Lung (tissue), 12 donors: ENCODE measurements around the gene ERICH6. TPM values are rescaled to one million over a fixed set of nuclear protein-coding genes. Genes with fewer than 3 reads are reported as not detected.

Experiments used
- ATAC-seq: fragments of 200-7000 bp; cut with Tn5 transposase; one replicate; pipeline ENCODE4 v1.9.1; 2020; ENCODE audit warnings: moderate number of reproducible peaks; ENCODE audit not compliant: insufficient read depth, low FRiP score
- DNase-seq, 3 donors: peaks; one replicate each; pipeline ENCODE4 v3.0.0-alpha.2; 2013 to 2017
- H3K27ac ChIP-seq, 2 donors: one replicate each; pipeline ENCODE4 v1.5.1; 2013; ENCODE audit warnings: mild to moderate bottlenecking in 2 of 2, moderate library complexity in 2 of 2, control low read depth in 1 of 2, inconsistent platforms in 1 of 2, low read depth in 1 of 2, low read length in 1 of 2
- H3K27me3 ChIP-seq, 3 donors: one replicate each; pipeline ENCODE4 v1.5.1; 2013; ENCODE audit warnings: low read length in 2 of 3; ENCODE audit not compliant: control insufficient read depth in 3 of 3, insufficient read depth in 3 of 3
- H3K36me3 ChIP-seq, 4 donors: one replicate each; pipeline ENCODE4 v1.5.1; 2013; ENCODE audit warnings: low read length in 4 of 4, mild to moderate bottlenecking in 1 of 4, moderate library complexity in 1 of 4; ENCODE audit not compliant: control insufficient read depth in 4 of 4, insufficient read depth in 4 of 4
- H3K4me1 ChIP-seq, 5 donors: one replicate each; pipeline ENCODE4 v1.5.1; 2013; ENCODE audit warnings: low read length in 5 of 5, mild to moderate bottlenecking in 2 of 5, moderate library complexity in 1 of 5; ENCODE audit not compliant: control insufficient read depth in 5 of 5, insufficient read depth in 5 of 5
- H3K4me3 ChIP-seq: one replicate; pipeline ENCODE4 v1.5.1; 2013; ENCODE audit warnings: mild to moderate bottlenecking, control low read depth, moderate library complexity
- H3K9ac ChIP-seq, 2 donors: one replicate each; pipeline ENCODE4 v1.5.1; 2013; ENCODE audit warnings: low read length in 2 of 2, control low read depth in 1 of 2; ENCODE audit not compliant: insufficient read depth in 1 of 2
- H3K9me3 ChIP-seq, 4 donors: one replicate each; pipeline ENCODE4 v1.5.1; 2013; ENCODE audit warnings: low read length in 3 of 4, mild to moderate bottlenecking in 1 of 4, moderate library complexity in 1 of 4; ENCODE audit not compliant: control insufficient read depth in 4 of 4, insufficient read depth in 3 of 4
- WGBS, 2 donors: extraction: QIAGEN DNeasy Blood & Tissue Kit; methylation state at CpG; one replicate each; pipeline ENCODE4 v1.1.7; 2013; 5-methylcytosine and 5-hydroxymethylcytosine counted together
- polyA plus RNA-seq, 2 donors: library from polyadenylated mRNA; stranded (reverse); fragments of 200-250 nt; gene quantifications; one replicate each; pipeline ENCODE4 v1.2.1, GENCODE V29; 2013
- total RNA-seq, 2 donors: library from RNA; depleted of rRNA in 1 of 2; stranded (reverse); fragments of >200 nt in 1 of 2; gene quantifications; one replicate each; pipeline ENCODE4 v1.2.1, GENCODE V29; 2014 to 2021
- TF ChIP-seq, protein P1 (sequence below): IDR thresholded peaks from 2 replicates; pipeline ENCODE4 v1.5.1; 2012; ENCODE audit warnings: mild to moderate bottlenecking; ENCODE audit errors: control extremely low read depth, extremely low read depth
- donor health status: control.
- donor health status: control.
- donor health status: Bipolar disorder and iron deficiency.
- donor health status: healthy.
- donor health status: DM: yes; HTN: yes; CAD: no.

The ERICH6 gene
- total and polyA plus RNA-seq, 4 donors = 0.49 TPM; not detected in 3

DNA sequence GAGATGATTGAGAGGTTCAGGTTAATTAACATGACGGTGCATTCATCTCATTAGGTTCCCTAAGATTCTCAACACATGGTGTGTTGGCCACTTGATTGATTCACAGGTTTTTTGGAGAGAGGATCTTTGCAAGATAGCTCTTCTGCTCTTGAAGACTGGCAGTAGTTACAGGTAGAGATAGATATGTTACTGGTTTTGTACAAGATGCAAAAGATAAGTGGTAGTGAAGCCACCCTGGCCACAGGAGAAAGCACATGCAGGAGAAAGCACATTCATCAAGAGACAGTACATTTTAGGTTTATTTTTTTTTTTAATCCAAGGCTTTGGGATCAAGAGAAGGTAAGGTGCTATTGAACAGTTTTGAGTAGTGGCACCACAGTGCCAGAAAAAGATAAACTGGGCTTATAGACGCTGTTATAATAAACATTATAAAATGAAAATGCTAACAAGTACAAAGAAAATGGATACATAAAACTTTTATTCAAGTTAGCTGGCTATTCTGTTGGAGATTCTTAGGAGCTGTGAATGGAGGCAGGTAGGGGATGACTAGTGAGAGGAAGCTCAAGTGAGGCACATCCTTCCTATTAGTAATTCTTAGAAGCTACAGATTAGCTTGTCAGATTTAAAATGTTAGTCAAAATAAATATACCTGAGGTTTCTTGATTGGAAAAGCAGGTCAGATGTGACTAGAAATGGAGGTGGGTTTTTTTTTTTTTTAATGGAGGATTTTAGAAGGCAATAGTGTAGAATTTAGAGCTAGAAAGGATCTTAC, 89.8 kb downstream of the ERICH6 start:
- WGBS, 2 donors = 93 to 95% methylated on average over 2 of the region's 2 CpGs
- Histone ChIP-seq H3K36me3 (peaks cover 0 to 6% (median 3%) of the 10 kb centered on the region in 4 donors), H3K27me3 (no peaks in the 10 kb centered on the region), H3K9me3 (no peaks in the 10 kb centered on the region), H3K27ac (no peak overlapping the region), H3K4me1 (peaks cover 0 to 10% (median 0%) of the 10 kb centered on the region in 5 donors), H3K9ac (no peak overlapping the region), H3K4me3 (no peak overlapping the region)
- no peak for DNase-seq
- ATAC-seq = no peak
- TF ChIP-seq, protein P1, sequence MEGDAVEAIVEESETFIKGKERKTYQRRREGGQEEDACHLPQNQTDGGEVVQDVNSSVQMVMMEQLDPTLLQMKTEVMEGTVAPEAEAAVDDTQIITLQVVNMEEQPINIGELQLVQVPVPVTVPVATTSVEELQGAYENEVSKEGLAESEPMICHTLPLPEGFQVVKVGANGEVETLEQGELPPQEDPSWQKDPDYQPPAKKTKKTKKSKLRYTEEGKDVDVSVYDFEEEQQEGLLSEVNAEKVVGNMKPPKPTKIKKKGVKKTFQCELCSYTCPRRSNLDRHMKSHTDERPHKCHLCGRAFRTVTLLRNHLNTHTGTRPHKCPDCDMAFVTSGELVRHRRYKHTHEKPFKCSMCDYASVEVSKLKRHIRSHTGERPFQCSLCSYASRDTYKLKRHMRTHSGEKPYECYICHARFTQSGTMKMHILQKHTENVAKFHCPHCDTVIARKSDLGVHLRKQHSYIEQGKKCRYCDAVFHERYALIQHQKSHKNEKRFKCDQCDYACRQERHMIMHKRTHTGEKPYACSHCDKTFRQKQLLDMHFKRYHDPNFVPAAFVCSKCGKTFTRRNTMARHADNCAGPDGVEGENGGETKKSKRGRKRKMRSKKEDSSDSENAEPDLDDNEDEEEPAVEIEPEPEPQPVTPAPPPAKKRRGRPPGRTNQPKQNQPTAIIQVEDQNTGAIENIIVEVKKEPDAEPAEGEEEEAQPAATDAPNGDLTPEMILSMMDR = no peak

DNA sequence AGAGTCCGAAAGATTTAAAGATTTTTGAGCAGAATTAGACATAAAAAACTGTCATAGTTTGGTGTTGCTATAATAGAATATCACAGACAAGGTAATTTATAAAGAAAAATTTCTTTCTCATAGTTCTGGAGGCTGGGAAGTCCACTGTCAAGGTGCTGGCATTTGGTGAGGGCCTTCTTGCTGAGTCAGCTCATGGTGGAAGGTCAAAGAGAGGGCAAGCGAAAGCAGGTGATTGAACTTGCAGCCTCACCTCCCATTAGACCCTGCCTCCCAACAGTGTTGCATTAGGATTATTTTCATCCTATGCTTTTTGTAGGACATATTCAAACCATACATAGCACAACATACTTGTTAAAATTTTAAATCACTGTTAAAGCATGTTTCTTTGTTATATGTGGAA, 90.7 kb downstream of the ERICH6 start:
- H3K36me3 ChIP-seq = peaks cover 0 to 6% (median 0%) of the 10 kb centered on the region in 4 donors
- no peak overlapping the region for H3K4me3 ChIP-seq
- H3K27me3 ChIP-seq = no peaks in the 10 kb centered on the region
- DNase-seq (no peak), ATAC-seq (no peak)
- no peak overlapping the region for H3K9ac ChIP-seq
- peaks cover 0 to 10% (median 0%) of the 10 kb centered on the region in 5 donors for H3K4me1 ChIP-seq
- WGBS, 2 donors = 94 to 96% methylated on average over 2 of the region's 2 CpGs
- no peaks in the 10 kb centered on the region for H3K9me3 ChIP-seq
- TF ChIP-seq, protein P1 = no peak
- H3K27ac ChIP-seq = no peak overlapping the region

DNA sequence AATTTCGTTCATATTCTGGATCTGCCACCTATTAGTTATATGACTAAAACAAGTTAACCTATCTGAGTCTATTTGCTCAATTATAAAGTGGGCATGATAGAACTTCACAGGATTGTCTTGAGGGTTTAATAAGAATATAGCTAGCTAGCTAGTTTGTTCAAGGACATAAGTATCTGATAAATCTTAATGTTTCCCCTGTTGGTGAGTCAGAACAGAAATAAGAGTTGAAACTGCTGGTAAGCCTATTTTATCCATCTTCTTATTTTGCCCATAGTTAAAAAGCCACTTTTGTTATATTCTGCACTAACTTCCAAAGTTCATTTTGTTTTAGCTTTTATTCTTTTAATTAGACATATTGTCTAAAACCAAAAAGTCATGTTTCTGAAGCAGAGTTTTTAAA, 91.2 kb downstream of the ERICH6 start:
- Histone ChIP-seq H3K9me3 (no peaks in the 10 kb centered on the region), H3K27me3 (no peaks in the 10 kb centered on the region), H3K36me3 (peaks cover 0 to 6% (median 0%) of the 10 kb centered on the region in 4 donors), H3K27ac (no peak overlapping the region), H3K9ac (no peak overlapping the region), H3K4me1 (peaks cover 0 to 10% (median 0%) of the 10 kb centered on the region in 5 donors), H3K4me3 (no peak overlapping the region)
- DNase-seq (no peak), ATAC-seq (no peak)
- TF ChIP-seq, protein P1 = no peak
- 84 to 89% methylated on average over 1 of the region's 1 CpG for WGBS, 2 donors
